Effector memory CD4-positive, alpha-beta T cell (primary cell): ENCODE measurements around the gene ANXA9.

ENCODE experiments used
- DNase-seq, 3 donors: peaks; one replicate each; pipeline ENCODE4 v3.0.0-alpha.2; 2020
- H3K27ac ChIP-seq: 2 replicates; pipeline ENCODE4 v1.7.0; 2013; ENCODE audit warnings: mild to moderate bottlenecking, low read length, moderate library complexity; ENCODE audit not compliant: insufficient read depth, poor library complexity, severe bottlenecking
- H3K27me3 ChIP-seq: replicated peaks from 2 replicates; pipeline ENCODE4 v1.7.0; 2013; ENCODE audit warnings: mild to moderate bottlenecking, low read length; ENCODE audit not compliant: insufficient read depth, control insufficient read depth, poor library complexity, severe bottlenecking
- H3K36me3 ChIP-seq: 2 replicates; pipeline ENCODE4 v1.7.0; 2013; ENCODE audit warnings: mild to moderate bottlenecking, low read length, moderate library complexity; ENCODE audit not compliant: control insufficient read depth, insufficient read depth
- H3K4me1 ChIP-seq: 2 replicates; pipeline ENCODE4 v1.7.0; 2013; ENCODE audit warnings: low read length, mild to moderate bottlenecking; ENCODE audit not compliant: control insufficient read depth, insufficient read depth, poor library complexity, severe bottlenecking
- H3K4me3 ChIP-seq: 2 replicates; pipeline ENCODE4 v1.7.0; 2013; ENCODE audit warnings: low read length, low read depth, mild to moderate bottlenecking; ENCODE audit not compliant: insufficient read depth, poor library complexity, severe bottlenecking
- H3K9me3 ChIP-seq: 2 replicates; pipeline ENCODE4 v1.7.0; 2013; ENCODE audit warnings: mild to moderate bottlenecking, low read length, moderate library complexity; ENCODE audit not compliant: control insufficient read depth

ANXA9 gene

DNA sequence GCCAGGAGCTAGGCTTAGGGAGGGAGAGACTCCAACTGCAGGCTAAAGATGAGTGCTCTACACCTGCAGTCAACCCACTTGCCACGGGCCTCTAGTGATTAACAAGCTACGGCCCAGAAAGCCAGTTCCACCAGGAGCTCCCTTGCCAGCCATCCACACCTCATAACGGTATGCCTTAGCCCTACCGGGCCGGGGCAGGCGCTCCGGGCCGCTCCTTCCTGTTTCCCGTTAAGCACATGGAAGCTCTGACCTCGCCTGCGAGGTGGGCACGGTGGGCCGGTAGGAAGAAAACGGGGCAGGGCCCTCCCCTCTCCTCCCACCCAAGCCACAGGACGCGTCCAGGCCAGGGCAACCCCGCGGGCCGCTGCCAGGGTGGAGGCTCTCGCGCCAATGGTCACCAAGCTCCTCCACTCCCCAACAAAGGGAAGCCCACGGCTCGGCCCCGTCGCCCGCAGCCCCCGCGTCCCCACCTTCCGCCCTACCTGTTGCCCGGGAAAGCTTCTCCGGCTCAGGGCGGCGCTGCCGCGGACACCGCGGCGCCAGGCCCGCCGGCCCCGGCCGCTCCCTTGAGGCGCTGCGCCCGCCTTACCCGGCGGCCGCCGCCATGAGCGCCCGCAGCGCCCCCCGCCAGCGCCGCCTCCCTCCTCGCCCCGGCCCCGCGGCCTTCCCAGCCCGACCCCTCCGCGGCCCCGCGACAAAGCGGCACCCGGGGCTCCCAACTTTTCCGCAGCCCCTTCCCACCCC is 8.1 kb upstream of the ANXA9 start:
- H3K36me3 ChIP-seq = no peaks in the 10 kb centered on the region
- DNase-seq = peak; percentile 3 to 20 (median 16)
- no peaks in the 10 kb centered on the region for H3K27me3 ChIP-seq
- peak overlapping the region; percentile 85 for H3K27ac ChIP-seq
- H3K4me3 ChIP-seq = peak overlapping the region; percentile 82
- H3K9me3 ChIP-seq = no peaks in the 10 kb centered on the region
- H3K4me1 ChIP-seq = peaks cover 39% of the 10 kb centered on the region

DNA sequence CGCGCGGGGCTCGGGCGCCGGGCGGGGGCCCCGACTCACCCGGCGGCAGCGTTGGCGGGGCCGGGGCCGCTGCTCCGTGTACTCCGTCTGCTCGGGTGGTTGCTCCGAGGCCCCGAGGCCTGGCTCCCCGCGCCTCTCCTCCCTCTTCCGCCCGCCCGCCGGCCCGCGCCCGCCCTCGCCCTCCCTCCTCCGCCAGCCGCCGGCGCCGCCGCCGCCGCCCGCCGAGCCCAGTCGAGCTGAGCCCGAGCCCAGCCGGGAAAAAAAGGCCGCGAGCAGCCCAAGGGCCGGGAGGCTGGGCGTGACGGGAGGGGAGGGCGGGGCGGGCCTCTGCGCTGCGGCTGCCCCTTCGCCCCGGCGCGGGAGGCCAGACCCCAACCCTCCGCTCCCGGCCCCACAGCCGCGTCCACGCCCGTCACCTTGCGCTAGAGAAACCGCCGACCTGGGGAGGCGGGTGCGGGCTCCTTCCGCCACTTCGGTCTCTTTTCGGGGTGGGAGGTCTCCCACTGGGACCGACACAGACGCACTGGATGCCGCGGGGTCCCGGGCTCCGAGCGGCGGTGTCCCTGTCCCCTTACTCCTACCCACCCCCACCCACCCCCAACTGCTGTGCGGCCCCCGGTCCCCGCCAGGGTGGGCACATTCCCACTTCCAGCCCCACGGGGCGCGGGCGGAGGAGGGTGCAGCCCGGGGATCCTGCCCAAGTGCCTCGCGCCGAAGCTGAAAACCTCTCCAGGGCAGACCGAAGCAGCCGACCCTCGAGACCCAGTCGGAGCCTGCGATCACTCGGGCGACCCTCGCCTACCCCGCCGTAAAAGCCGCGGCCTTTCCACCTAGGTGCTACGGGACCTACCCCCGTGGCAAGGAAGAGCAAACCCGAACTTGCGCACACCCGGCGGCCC is 7.3 kb upstream of the ANXA9 start, which contains the start of gene CERS2:
CERS2 (minus strand) TSS at position 256 of the 899 bp plus-strand sequence. CDS start 5,745 bp downstream, outside the sequence.
- H3K4me1 ChIP-seq = peaks cover 44% of the 10 kb centered on the region
- H3K9me3 ChIP-seq = no peaks in the 10 kb centered on the region
- no peaks in the 10 kb centered on the region for H3K27me3 ChIP-seq
- peak within 1 kb of the TSS; percentile 85 for H3K27ac ChIP-seq
- H3K36me3 ChIP-seq = no peaks in the 10 kb centered on the region
- peak; percentile 69 to 71 (median 69) for DNase-seq
- H3K4me3 ChIP-seq = peak within 1 kb of the TSS; percentile 82

DNA sequence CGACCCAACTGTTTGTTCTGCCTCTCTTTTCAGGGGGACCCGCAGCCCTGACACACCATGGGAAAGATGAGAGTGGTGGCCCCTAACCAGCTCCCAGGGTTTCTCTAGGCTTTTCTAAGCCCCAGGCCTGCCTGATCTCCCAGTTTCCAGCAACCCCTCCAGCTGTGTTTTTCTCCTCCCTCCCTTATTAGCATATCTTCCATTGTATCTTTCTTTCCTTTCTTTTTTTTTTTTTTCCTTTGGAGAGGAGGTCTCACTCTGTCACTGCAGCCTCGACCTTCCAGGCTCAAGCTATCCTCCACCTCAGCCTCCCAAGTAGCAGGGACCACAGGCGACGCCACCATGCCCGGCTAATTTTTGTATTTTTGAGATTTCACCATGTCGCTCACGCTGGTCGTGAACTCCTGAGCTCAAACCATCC is 5.7 kb upstream of the ANXA9 start:
- no peaks in the 10 kb centered on the region for H3K27me3 ChIP-seq
- H3K9me3 ChIP-seq = no peaks in the 10 kb centered on the region
- no peak overlapping the region for H3K27ac ChIP-seq
- no peak overlapping the region for H3K4me3 ChIP-seq
- DNase-seq = no peak
- H3K36me3 ChIP-seq = no peaks in the 10 kb centered on the region
- peaks cover 44% of the 10 kb centered on the region for H3K4me1 ChIP-seq

DNA sequence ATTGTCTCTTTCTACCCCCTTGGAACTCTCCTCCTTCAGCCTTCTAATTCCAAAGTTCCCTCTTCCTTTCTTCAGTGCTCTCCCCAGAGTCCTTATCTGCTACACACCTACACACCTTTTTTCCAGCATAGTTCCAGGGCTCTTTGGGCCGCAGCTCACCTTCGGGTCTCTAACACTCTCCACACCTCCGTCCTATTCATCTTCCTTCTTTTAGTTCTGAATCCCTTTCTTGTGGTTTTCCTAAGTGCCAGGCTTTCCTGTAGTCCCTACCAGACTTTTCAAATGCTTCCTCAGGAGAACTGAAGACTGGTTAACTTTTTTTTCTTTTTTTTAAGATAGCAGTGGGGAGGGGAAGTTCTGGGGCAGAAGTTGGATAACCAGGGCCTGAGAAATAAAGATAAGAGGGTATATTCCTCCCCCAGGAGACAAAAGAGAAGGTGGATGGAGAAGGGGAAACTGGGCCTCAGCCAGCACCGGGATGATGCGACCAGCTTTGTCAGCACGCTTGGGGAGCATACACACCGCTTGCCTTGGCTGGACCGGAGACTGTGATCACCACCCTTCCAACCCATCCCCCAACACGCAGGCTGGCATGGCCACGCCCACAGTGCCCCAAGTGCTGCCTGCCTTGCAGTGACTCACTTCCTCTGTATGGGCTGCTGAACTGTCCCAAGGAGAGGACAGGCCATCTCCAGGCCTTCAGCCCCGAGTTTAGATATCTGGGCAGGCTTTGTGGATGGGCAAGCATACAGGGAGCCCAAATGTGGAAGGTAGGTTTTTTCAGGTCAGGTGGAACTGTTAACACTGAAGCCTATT is 5.0 kb upstream of the ANXA9 start:
- Histone ChIP-seq H3K9me3 (no peaks in the 10 kb centered on the region), H3K27ac (peak overlapping the region; percentile 30), H3K27me3 (no peaks in the 10 kb centered on the region), H3K4me3 (peak overlapping the region; percentile 25), H3K36me3 (no peaks in the 10 kb centered on the region), H3K4me1 (peaks cover 43% of the 10 kb centered on the region)
- peak; percentile 54 to 66 (median 58) for DNase-seq

DNA sequence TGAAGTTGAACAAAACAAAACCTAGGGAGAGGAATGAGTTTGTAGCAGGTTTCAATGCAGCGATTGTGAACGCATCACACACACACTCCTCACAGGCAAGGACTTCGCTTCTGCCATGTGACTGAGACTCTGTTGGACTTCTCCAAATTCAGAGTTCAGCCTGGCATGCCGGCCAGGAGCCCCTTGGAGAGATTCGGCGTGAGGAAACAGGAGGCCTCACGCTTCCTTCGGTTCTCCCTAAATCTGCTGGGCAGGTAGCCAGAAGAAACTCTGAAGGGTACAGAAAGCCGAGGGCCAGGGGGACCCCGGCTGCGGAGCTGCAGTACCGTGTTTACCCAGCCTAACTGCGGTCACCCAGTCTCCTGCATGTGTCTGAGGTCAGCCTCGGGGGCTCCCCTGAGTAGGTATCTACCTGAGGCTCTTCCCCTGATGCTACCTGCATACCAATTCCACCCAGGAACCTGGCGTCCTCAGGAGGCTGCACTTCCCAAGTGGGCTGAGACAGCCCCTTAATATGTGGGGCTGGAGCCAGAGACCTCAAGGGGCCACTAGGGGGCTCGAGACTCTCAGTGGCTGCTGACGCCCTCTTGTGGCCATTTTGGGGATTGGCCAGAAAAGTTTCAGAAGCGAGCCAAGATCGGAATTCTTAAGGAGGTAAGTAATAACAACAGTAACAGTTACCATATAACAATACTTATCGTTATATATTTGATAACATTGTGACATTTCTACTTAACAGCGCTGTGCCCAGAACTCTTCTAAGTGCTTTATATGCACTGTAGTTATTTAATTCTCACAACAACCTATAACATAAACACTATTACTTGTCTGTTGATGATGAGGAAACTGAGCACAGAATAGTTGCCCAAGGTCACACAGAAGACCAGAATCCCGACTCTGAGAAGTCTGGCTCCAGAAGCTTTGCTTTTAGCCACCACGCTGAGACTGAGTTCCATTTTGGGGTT is 2.7 kb upstream of the ANXA9 start:
- no peaks in the 10 kb centered on the region for H3K9me3 ChIP-seq
- H3K27ac ChIP-seq = no peak overlapping the region
- no peaks in the 10 kb centered on the region for H3K36me3 ChIP-seq
- no peaks in the 10 kb centered on the region for H3K27me3 ChIP-seq
- DNase-seq = peak; percentile 74 to 83 (median 74)
- peaks cover 27% of the 10 kb centered on the region for H3K4me1 ChIP-seq
- H3K4me3 ChIP-seq = no peak overlapping the region

DNA sequence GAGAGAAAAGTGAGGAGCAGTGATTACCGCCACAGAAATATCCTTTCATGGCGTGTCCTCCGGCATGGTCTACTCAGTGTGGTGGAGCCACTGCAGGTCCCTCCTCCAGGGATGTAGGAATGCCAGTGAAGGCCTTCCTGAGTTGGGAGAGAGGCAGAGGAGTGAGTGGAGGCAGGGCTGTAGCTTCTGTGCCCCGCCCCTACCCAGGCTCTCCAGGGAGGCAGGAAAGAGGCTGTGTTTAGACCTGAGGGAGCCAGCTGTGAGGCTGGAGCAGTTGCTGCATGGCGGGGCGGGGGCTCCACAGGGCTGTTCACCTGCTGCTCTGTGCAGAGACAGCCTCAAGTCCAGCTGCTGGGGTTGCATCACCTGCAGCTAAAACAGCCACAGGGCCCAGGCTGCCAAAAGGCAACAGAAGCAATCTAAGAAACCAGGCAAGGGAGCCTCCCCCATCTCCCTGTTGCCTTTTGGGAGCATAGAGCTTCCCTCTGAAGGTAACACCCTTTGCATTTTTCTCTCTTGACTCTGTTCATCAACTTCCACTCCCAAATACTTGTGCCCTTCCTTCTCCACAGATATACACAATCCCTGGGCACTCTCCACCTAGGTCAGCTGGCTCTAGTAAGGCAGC is 801 bp upstream of the ANXA9 start:
- H3K9me3 ChIP-seq = no peaks in the 10 kb centered on the region
- H3K4me1 ChIP-seq = peaks cover 18% of the 10 kb centered on the region
- H3K27me3 ChIP-seq = no peaks in the 10 kb centered on the region
- no peaks in the 10 kb centered on the region for H3K36me3 ChIP-seq
- no peak overlapping the region for H3K4me3 ChIP-seq
- DNase-seq = no peak
- H3K27ac ChIP-seq = no peak overlapping the region

DNA sequence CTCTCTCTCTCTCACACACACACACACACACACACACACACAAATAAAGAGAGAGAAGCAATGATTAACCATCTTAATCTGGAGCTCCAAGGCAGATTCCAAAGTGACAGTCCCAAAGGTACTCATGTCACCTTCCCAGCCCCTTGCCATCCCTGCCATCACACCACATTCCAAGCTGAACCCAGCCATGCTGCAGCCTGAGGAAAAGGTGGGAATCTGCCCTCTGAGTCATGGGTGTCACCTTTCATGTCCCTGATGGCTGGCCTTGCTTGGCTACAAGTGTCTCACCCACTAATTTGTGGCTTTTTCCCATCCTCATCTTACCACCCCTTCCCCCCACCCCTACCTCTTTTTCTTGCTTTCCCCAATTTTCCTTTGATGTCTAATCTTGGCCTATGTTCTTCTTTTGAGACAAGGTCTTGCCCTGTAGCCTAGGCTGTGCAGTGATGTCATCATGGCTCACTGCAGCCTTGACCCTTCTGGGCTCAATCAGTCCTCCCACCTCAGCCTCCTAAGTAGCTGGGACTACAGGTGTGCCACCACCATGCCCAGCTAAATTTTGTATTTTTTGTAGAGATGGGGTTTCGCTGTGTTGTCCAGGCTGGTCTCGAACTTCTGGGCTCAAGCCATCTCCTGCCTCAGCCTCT is 3.2 kb downstream of the ANXA9 start:
- Histone ChIP-seq H3K4me1 (no peaks in the 10 kb centered on the region), H3K4me3 (no peak overlapping the region), H3K27ac (no peak overlapping the region), H3K27me3 (no peaks in the 10 kb centered on the region), H3K9me3 (no peaks in the 10 kb centered on the region), H3K36me3 (no peaks in the 10 kb centered on the region)
- no peak for DNase-seq

DNA sequence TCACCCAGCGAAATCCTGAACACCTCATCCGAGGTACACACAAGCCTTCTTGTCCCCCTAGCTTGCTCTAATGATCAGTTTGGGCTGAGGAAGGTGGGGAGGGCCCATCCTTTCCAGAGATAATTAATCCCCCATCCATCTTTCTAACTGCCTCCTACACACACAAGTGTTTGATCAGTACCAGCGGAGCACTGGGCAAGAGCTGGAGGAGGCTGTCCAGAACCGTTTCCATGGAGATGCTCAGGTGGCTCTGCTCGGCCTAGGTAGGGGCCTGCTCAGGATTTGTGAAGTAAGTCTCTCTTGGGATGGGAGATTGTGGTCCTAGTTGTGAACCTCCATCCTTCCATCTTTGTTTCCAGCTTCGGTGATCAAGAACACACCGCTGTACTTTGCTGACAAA is 5.8 kb downstream of the ANXA9 start:
- H3K4me3 ChIP-seq = no peak overlapping the region
- no peaks in the 10 kb centered on the region for H3K27me3 ChIP-seq
- no peaks in the 10 kb centered on the region for H3K4me1 ChIP-seq
- H3K36me3 ChIP-seq = no peaks in the 10 kb centered on the region
- H3K27ac ChIP-seq = no peak overlapping the region
- no peaks in the 10 kb centered on the region for H3K9me3 ChIP-seq
- no peak for DNase-seq
